Stimulated activated CD4-positive, alpha-beta T cell treated with anti-CD3 and anti-CD28 coated beads, Interleukin-2, amount 100 ng/mL, for 48 hours (primary cell): Measurements from ENCODE around the gene DBR1.

Source experiments
- DNase-seq, 2 donors: peaks; one replicate each; pipeline ENCODE4 v3.0.0-alpha.2; 2020

DBR1 gene

GRCh38 chr3:138119423-138119766 lies 55.3 kb downstream of the DBR1 start:
- no peak for DNase-seq

- DNase-seq = peak; percentile 54 to 67
Observed at GRCh38 chr3:138118612-138119422, 55.9 kb downstream of the DBR1 start.

- peak; percentile 15 to 39 for DNase-seq
Observed at GRCh38 chr3:138114988-138115971, 59.4 kb downstream of the DBR1 start, which contains the start of gene DZIP1L. Gene DZIP1L, minus strand, starts transcription at chr3:138115608. Its CDS starts 11,637 bp downstream, at chr3:138103971.

- DNase-seq = no peak
Observed at GRCh38 chr3:138114431-138114918, 60.2 kb downstream of the DBR1 start.

- DNase-seq = no peak
Observed at GRCh38 chr3:138113326-138113725, 61.4 kb downstream of the DBR1 start.

- no peak for DNase-seq
Observed at GRCh38 chr3:138112362-138112761, 62.4 kb downstream of the DBR1 start.
